ENCODE measurements around the gene EVA1B.

DNA sequence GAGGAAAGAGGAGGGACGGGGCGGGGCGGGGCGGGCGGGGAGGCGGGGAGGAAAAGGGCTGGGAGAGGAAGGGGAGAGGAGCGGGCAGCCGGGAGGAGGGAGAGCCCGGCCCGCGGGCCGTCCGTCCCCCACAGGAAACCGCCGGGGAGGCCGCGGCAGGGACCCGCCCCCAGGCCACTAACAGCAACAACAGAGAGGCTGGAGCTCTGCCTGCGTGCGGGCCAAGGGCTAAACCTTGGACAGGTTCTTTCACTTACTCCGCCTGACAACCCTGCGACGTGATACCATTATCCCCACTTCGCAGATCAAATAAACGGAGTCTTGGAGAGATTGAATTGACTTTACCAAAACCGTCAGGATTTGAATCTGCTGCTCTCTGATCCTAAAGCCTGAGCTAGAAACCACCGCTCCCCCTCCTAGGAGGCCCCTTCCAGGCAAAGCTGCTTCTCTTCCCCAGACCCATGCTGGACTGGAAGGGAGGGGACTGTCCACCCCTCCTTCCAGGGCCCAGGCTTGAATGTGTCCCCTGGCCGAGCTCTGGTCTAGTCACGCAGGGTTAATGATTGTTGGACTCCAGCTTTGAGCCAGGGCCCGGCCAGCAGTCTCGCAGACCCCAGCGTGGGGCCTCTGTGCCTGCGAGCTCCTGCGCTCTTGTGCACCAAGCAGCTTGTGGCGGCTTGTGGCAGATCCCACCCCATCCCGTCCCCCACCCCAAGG is at the start of gene EVA1B:
- TF ChIP-seq, protein P1, sequence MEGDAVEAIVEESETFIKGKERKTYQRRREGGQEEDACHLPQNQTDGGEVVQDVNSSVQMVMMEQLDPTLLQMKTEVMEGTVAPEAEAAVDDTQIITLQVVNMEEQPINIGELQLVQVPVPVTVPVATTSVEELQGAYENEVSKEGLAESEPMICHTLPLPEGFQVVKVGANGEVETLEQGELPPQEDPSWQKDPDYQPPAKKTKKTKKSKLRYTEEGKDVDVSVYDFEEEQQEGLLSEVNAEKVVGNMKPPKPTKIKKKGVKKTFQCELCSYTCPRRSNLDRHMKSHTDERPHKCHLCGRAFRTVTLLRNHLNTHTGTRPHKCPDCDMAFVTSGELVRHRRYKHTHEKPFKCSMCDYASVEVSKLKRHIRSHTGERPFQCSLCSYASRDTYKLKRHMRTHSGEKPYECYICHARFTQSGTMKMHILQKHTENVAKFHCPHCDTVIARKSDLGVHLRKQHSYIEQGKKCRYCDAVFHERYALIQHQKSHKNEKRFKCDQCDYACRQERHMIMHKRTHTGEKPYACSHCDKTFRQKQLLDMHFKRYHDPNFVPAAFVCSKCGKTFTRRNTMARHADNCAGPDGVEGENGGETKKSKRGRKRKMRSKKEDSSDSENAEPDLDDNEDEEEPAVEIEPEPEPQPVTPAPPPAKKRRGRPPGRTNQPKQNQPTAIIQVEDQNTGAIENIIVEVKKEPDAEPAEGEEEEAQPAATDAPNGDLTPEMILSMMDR (IDR thresholded peaks at IDR 0.05; ENCODE audit: extremely low read depth in 1 of 2, insufficient read depth in 1 of 2, low read depth in 1 of 2, low read length in 2 of 2) = no peak
- TF ChIP-seq EZH2 (IDR thresholded peaks at IDR 0.05; ENCODE audit: borderline replicate concordance, low read depth, low read length, severe bottlenecking) (no peak), POLR2A (IDR thresholded peaks at IDR 0.05; ENCODE audit: low read depth, low read length) (no peak), POLR2AphosphoS5 (IDR thresholded peaks at IDR 0.05; ENCODE audit: insufficient read depth, low read depth, low read length) (peak; percentile 24)
- TF ChIP-seq, protein P2, sequence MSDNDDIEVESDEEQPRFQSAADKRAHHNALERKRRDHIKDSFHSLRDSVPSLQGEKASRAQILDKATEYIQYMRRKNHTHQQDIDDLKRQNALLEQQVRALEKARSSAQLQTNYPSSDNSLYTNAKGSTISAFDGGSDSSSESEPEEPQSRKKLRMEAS (IDR thresholded peaks at IDR 0.05; ENCODE audit: insufficient read depth, insufficient read length) = no peak

Data from endothelial cell of umbilical vein (primary cell).